Epidermal melanocyte (primary cell): ENCODE data around the gene TMEM130.
A peak's percentile ranks its signal among the peaks of the same experiment; 100 is the strongest.

Experiments used
- DNase-seq: peaks from one replicate; pipeline ENCODE4 v3.0.0; 2011; ENCODE audit warnings: low spot score; ENCODE audit not compliant: insufficient read length

Gene TMEM130, protein sequence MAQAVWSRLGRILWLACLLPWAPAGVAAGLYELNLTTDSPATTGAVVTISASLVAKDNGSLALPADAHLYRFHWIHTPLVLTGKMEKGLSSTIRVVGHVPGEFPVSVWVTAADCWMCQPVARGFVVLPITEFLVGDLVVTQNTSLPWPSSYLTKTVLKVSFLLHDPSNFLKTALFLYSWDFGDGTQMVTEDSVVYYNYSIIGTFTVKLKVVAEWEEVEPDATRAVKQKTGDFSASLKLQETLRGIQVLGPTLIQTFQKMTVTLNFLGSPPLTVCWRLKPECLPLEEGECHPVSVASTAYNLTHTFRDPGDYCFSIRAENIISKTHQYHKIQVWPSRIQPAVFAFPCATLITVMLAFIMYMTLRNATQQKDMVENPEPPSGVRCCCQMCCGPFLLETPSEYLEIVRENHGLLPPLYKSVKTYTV

DNA sequence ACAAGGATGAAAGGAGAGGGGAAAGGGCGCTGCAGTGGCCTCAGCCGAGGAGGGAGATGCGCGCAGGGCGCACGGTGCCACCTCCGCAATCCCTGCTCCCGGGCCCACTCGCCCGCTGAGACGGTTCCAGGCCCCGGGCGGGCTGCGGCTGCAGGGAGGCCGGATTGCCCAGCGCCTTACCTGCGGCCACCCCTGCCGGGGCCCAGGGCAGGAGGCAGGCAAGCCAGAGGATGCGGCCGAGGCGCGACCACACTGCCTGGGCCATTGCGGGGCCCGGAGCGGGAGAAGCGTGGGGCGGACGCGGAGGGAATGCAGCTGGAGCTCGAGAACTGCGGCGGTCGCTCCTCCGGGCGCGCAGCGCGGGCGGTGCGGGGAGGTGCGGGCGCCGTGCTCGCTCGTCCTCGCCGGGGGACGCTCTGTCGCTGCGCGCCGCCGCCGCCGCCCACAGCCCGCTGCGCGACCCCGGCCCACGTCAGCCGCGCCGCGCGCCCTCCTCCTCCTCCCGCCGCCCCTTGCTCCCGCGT, at the start of gene TMEM130:
TSS of gene TMEM130 (minus strand) at position 418 of the 524 bp plus-strand sequence. CDS start at position 265, 153 bp downstream.
- no peak for DNase-seq

- DNase-seq = no peak
These were observed 47.5 kb upstream of the TMEM130 start for GRCh38 chr7:98917331-98917730.

DNA sequence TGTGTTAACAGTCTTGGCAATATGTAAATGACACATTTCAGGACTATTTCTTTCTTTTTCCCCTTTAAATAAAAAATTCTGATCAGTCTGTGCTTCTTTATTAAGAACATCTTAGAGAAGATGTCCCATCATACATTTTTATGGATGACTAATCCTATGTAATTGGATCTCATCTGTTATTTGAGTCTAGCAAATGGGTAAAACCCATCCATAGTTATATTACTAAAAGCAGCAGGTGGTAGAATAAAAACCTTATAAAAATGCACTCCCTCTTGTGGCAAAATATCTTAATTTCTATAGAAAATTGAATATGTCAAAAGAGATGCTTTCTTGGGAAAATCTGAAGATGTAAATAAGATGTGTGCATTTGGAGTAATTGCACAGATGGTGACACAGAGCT, 43.8 kb upstream of the TMEM130 start:
- DNase-seq = no peak

DNA sequence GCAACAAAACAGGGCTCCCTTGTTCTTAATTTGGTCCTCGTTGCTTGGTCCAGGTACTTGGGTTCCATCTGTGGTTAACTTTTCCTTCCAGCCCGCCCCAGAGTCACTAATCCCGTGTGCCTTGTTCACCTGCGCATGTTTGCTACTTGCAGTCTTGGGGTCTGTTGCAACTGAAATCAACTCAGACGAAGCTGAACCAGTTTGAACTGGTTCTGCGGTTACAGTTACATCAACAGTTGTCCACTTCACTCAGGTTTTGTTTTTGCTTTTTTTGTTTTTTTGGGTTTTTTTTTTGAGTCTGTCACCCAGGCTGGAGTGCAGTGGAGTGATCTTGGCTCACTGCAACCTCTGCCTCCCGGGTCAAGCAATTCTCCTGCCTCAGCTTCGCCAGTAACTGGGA, 43.2 kb upstream of the TMEM130 start:
- no peak for DNase-seq

GRCh38 chr7:98911916-98912315, 42.1 kb upstream of the TMEM130 start:
- DNase-seq = no peak

DNA sequence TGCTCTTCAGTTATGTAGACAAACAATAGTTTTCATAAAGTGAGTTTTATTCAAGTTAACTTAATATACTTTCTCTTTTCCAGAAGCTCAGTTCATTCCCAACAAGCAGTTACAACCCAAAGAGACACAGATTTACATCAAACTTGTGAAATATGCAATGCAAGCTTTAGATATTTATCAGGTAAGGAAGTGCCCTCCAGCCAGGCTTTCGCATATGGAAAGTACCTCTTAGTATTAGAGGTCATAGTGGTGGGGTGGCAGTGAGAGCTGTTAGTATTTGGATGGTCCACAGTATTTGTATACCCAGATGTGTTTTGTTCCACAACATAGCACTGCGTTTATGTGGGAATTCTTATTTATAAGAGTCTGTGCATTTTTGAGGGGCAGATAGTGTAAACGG, 40.6 kb upstream of the TMEM130 start:
- DNase-seq = no peak

- DNase-seq = no peak
These were observed 39.7 kb upstream of the TMEM130 start for GRCh38 chr7:98909487-98909886.

- no peak for DNase-seq
These were observed 38.8 kb upstream of the TMEM130 start for GRCh38 chr7:98908585-98908984.

DNA sequence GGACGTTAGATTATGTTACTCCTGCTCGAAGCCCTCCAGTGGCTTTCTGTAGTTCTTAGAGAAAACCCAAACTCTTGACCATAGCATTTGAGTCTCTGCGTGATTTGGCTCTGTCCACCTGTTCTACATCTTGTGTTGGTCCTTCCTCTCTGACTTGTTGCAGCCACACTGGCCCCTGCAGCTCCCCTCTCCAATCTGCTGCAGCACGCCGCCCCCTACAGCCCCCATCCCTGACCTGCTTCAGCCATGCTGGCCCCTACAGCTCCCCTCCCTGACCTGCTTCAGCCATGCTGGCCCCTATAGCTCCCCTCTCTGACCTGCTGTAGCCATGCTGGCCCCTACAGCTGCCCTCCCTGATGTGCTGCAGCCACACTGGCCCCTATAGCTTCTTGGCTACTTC, 37.8 kb upstream of the TMEM130 start:
- no peak for DNase-seq

GRCh38 chr7:98903246-98903645, 33.4 kb upstream of the TMEM130 start:
- DNase-seq = no peak

- no peak for DNase-seq
These were observed 32.7 kb upstream of the TMEM130 start for GRCh38 chr7:98902523-98902922.

GRCh38 chr7:98900815-98901214, 31.0 kb upstream of the TMEM130 start:
- DNase-seq = no peak

DNA sequence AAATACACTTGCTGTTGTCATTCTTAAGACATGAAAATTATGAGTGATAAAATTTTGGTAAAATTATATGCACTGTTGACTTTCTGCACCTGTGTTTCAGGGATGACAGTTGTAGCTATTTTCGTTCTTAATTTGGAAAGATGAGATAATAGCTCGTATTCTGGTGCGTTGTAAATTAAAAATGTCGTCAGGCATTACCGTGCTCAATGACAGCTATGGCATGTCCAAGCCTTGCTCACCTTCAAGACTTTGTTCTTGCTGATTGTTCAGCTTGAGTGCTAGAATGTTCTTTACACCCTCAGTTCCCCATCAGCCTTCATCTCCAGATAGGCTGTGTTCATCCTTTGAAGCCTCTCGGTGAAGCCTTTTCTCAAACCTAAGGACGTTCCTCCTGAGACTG, 30.0 kb upstream of the TMEM130 start:
- no peak for DNase-seq

DNA sequence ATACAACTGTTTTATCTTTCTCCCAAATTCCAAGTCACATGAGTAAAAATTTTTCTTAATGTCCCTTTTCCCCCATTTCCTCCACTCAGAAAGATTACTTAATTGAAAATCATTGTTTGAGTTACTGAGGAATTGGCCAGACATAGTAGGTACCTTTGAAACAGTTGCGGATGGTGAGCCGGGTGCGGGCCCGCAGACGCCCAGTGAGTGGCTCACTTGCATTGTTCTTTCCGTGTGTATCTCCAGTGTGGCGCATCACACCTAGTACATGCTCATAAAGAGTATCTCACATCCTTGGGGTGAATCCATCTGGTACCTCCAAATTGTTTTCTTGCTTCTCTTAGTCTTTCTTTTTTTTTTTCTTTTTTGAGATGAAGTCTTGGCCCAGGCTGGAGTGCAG, 22.8 kb upstream of the TMEM130 start:
- DNase-seq = no peak

- no peak for DNase-seq
These were observed 17.2 kb upstream of the TMEM130 start for GRCh38 chr7:98887038-98887437.

GRCh38 chr7:98884416-98884815, 14.6 kb upstream of the TMEM130 start:
- no peak for DNase-seq

DNA sequence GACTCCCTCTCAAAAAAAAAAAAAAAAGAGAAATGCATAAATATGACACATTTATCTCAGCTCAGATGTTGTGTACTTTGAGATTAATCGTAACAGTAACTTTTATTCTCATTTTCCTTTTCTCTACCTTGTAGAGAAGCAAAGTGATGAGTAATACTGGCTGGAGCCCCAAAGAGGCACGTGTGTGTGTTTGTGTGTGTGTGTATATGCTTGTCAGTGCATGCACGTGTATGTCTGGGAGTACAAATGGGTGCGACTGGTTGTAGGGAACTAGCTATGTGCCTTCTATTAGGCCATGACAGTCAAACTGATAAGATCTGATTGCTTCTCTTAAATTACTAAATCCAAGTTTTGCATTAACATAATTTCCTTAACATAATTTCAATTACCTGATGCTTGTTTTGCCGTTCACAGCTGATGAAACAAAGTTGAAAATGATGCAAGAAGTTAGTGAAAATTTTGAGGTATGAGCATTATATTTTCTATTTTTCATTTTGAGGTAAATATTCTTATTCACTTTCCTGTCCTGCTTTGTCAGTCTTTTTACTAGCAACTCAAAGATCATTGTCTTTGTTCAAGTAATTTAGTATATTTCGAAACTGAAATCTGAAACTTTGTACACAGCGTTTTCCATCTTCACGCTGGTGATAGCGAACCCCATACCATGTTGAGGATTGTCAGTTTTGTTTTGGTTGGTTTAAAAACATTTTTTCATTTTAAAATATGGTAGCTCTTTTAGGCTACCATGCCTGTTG, 11.9 kb upstream of the TMEM130 start:
- DNase-seq = no peak

GRCh38 chr7:98880485-98880884, 10.7 kb upstream of the TMEM130 start:
- no peak for DNase-seq

- DNase-seq = no peak
These were observed 10.1 kb upstream of the TMEM130 start for GRCh38 chr7:98879979-98880315.

GRCh38 chr7:98879198-98879978, 9.6 kb upstream of the TMEM130 start:
- DNase-seq = no peak

- peak; percentile 56 for DNase-seq
These were observed 8.8 kb upstream of the TMEM130 start, which contains the start of gene TRRAP for GRCh38 chr7:98878365-98879197. Gene TRRAP, plus strand, starts transcription at chr7:98878532. Its CDS starts 2,619 bp downstream, at chr7:98881151.
